Stimulated activated CD4-positive, alpha-beta T cell treated with anti-CD3 and anti-CD28 coated beads, Interleukin-12 subunit alpha, Interleukin-12 subunit beta, amount 100 ng/mL, for 48 hours (primary cell): Measurements from ENCODE around the gene NT5C3B.
"Not testable (repeated sequence)": the region's sequence is repeated elsewhere in the genome, so short reads cannot be mapped to it uniquely, and the experiment has no call there.

Source experiments
- DNase-seq, 3 donors: peaks; one replicate each; pipeline ENCODE4 v3.0.0-alpha.2; 2020; ENCODE audit warnings: low read depth in 2 of 3, low spot score in 1 of 3

NT5C3B gene

DNA sequence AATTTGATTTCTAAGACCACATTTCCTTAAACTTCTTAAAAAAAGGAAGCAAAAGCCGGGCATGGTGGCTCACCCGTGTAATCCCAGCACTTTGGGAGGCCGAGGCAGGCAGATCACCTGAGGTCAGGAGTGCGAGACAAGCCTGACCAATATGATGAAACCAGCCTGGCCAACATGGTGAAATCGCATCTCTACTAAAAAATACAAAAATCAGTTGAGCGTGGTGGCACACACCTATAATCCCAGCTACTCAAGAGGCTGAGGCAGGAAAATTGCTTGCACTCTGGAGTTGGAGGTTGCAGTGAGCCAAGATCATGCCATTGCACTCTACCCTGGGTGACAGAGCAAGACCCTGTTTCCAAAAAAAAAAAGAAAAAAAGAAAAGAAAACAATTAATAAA lies 4.7 kb upstream of the NT5C3B start:
- DNase-seq, result not testable (repeated sequence)

GRCh38 chr17:41839448-41839847 lies 3.4 kb upstream of the NT5C3B start:
- DNase-seq, result not testable (repeated sequence)

DNA sequence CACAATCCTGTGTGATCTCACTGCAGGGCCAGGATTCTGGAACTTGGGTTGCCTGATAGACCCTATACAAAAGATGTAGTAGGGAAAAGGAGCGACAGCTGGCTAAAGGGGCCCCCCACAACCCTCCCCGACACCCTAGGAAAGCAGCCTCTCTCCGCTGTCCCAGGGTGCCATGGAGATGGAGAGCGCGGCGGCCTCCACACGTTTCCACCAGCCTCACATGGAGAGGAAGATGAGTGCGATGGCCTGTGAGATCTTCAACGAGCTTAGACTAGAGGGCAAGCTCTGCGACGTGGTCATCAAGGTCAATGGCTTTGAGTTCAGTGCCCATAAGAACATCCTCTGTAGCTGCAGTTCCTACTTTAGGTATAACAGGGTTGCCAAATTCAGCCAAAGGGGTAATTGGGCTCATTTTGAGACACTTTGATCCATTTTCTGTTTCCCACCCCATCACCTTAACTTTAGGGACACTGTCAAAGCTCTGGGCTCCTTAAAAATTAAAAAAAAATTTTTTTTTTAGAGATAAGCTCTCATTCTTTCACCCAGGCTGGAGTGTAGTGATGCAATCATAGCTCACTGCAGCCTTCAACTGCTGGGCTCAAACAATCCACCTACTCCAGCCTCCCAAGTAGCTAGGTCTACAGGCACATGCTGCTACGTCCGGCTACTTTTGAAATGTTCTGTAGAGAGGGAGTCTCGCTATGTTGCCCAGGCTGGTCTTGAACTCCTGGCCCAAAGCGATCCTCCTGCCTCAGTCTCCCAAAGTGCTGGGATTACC lies 1.9 kb upstream of the NT5C3B start, which contains the start of gene KLHL10:
KLHL10 (plus strand) TSS at position 65 of the 778 bp plus-strand sequence; CDS start at position 173, 108 bp downstream.
- no peak for DNase-seq

DNA sequence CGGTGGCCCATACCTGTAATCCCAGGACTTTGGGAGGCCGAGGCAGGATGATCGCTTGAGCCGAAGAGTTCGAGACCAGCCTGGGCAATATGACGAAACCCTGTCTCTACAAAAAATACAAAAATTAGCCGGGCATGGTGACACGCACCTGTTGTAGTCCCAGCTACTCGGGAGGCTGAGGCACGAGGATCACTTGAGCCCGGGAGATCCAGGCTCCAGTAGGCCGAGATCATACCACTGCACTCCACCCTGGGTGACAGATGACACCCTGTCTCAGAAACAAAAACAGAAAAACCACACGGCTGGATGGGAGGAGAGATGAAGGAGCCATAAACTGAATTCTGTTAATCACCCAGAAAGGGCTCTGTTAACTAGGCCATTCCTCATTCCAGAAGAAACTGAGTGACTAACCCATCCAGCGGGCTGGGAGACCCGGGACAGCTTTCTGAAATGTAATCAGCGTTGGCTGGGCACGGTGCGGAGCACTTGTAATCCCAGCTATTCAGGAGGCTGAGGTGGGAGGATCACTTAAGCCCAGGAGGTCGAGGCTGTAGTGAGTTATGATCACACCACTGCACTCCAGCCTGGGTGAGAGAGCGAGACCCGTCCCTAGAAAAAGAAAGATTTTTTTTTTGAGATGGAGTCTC lies 641 bp upstream of the NT5C3B start:
- no peak for DNase-seq

- no peak for DNase-seq
Observed at GRCh38 chr17:41835214-41835799, 725 bp downstream of the NT5C3B start.

DNA sequence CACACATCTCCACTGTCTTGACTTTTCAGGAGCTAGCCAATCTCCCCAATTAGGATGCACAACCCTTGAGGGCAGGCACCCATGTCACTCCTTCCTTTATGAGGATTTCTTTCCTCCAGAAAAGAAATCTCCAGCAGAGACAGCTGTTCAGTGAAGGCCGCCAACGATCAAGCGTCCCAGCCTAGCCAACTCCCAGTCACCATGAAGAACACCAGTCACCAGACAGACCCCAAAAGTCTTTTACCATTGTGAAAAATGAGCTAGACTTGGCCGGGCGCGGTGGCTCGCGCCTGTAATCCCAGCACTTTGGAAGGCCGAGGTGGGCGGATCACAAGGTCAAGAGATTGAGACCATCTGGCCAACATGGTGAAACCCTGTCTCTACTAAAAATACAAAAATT lies 6.1 kb downstream of the NT5C3B start:
- DNase-seq, result not testable (repeated sequence)

GRCh38 chr17:41825175-41825845 lies 10.7 kb downstream of the NT5C3B start:
- DNase-seq, result no peak

DNA sequence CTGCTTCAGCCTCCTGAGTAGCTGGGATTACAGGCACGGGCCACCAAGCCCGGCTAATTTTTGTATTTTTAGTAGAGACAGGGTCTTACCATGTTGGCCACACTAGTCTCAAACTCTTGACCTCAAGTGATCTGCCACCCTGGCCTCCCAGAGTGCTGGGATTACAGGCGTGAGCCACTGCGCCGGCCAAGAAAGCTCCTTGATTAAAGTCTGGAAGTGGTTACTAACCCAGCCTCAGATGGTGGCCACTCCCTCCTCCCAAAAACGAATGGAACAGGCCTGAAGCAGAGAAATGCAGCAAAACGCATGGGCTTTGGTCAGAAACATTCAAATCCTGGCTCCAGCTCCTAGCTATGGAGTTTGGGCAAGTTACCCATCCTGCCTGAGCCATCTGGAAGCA lies 11.9 kb downstream of the NT5C3B start:
- DNase-seq, result no peak

GRCh38 chr17:41823580-41823979 lies 12.5 kb downstream of the NT5C3B start:
- no peak for DNase-seq

GRCh38 chr17:41823141-41823524 lies 12.9 kb downstream of the NT5C3B start:
- no peak for DNase-seq

- no peak for DNase-seq
Observed at GRCh38 chr17:41822216-41823140, 13.6 kb downstream of the NT5C3B start.

DNA sequence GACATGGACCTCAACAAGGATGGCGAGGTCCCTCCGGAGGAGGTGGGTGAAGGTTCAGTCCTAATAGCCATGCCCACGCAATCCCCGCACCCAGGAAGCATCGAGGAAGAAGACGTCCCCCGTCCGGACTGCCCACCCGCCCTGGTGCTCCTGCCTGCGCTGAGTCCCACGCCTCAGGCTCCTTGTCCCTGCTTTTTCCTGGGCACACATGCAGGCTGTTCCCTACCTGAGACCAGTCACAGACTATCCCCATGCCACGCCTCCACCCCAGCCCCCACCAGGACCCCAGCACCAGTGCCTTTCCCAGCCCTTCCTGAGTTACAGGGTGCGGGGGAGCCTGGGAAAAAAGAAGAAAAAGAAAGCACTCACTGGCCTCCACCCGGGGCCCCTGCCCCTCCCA lies 14.3 kb downstream of the NT5C3B start:
- DNase-seq, result no peak

- no peak for DNase-seq
Observed at GRCh38 chr17:41818024-41818423, 18.0 kb downstream of the NT5C3B start.

DNA sequence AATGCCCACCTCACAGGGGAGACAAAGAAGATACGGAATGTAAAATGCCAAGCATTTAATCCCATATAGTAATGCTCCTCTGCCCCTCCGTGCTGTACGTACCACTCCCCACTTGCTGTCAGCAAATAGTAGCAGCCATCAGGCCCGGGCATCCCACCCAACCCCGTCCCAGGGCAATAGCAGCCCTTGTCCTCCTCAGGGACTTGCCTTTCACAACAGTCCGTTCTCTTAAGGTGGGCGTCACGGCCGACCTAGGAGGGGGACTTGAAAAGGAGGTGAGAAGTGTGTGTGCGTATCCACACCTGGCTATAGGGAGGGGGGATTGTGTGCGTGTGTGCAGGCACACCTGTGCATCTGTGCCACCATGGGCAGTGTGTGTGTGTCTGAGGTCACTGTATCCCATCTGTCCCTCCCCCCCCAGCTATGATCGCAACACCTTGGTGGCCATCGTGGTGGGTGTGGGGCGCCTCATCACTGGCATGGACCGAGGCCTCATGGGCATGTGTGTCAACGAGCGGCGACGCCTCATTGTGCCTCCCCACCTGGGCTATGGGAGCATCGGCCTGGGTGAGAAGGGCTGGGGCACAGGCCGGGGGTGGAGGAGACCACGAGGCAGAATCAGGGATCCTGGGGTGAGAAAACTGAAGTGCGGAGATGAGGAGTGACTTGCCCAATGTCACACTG lies 19.3 kb downstream of the NT5C3B start:
- no peak for DNase-seq

GRCh38 chr17:41814195-41814594 lies 21.8 kb downstream of the NT5C3B start:
- DNase-seq, result no peak

- DNase-seq, result no peak
Observed at GRCh38 chr17:41813699-41814124, 22.3 kb downstream of the NT5C3B start.

DNA sequence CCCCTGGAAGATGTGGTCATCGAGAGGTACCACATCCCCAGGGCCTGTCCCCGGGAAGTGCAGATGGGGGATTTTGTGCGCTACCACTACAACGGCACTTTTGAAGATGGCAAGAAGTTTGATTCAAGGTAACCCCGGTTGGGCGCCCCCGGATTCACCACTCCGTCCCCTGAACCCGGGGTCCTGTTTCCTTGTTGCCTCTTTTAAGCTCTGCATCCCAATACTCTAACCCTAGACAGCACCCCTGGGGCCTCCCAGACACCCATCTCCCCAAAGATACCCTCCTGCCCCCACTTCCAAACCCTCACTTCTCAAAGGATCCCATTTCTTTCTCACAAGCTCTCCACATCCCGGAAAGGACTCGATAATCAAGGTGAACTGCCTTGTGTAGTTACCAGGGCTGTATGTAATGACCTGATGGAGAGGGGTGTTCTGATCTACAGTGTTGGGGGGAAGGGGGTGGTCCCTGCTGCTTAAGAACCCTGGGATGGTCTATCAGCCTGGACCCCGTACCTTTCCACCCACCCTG lies 22.8 kb downstream of the NT5C3B start:
- no peak for DNase-seq

DNA sequence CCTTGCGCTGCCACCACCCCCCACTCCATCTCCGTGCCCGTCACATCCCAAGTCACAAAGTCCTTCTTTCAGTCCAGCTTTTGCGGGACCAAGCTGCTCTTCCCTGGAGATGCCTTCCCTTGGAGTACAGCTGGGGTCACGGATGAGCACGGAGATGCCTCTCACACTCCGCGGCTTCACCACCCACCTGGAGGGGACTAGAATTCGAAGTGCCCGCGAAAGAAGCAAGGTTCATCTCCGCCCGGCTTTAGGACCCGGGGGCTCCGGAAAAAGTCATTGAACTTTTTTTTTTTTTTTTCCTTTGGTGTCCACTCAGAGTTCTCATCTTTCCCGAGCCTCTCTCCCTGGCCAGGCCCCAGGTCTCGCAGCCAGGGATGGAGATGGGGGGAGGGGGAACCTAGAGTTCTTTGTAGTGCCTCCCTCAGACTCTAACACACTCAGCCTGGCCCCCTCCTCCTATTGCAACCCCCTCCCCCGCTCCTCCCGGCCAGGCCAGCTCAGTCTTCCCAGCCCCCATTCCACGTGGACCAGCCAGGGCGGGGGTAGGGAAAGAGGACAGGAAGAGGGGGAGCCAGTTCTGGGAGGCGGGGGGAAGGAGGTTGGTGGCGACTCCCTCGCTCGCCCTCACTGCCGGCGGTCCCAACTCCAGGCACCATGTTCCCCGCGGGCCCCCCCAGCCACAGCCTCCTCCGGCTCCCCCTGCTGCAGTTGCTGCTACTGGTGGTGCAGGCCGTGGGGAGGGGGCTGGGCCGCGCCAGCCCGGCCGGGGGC lies 23.5 kb downstream of the NT5C3B start, which contains the start of gene FKBP10:
FKBP10 (plus strand) TSS at position 624 of the 771 bp plus-strand sequence; CDS start at position 655, 31 bp downstream.
- DNase-seq, result peak in 1 of 3 donors; percentile 18
